ENCODE measurements around the gene RET.
A peak's percentile ranks its signal among the peaks of the same experiment; 100 is the strongest.

RET gene

DNA sequence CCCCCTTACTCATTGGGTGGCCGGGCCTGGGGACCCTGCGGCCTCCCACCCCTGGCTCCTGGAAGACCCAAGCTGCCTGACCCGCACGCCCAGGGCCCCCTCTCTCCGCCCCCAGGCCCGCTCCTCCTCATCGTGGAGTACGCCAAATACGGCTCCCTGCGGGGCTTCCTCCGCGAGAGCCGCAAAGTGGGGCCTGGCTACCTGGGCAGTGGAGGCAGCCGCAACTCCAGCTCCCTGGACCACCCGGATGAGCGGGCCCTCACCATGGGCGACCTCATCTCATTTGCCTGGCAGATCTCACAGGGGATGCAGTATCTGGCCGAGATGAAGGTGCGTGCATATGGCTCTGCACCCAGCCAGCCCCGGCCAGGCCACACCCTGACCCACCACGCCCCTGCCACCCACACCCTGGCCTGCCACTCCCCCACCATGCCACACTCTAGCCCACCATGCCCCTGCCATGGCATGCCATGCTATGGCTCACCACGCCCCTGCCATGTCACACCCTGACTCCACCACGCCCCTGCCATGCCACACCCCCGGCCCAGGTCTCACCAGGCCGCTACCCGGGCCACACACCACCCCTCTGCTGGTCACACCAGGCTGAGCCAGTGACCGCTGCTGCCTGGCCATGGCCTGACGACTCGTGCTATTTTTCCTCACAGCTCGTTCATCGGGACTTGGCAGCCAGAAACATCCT lies 42.7 kb downstream of the RET start:
- TF ChIP-seq, protein P1, sequence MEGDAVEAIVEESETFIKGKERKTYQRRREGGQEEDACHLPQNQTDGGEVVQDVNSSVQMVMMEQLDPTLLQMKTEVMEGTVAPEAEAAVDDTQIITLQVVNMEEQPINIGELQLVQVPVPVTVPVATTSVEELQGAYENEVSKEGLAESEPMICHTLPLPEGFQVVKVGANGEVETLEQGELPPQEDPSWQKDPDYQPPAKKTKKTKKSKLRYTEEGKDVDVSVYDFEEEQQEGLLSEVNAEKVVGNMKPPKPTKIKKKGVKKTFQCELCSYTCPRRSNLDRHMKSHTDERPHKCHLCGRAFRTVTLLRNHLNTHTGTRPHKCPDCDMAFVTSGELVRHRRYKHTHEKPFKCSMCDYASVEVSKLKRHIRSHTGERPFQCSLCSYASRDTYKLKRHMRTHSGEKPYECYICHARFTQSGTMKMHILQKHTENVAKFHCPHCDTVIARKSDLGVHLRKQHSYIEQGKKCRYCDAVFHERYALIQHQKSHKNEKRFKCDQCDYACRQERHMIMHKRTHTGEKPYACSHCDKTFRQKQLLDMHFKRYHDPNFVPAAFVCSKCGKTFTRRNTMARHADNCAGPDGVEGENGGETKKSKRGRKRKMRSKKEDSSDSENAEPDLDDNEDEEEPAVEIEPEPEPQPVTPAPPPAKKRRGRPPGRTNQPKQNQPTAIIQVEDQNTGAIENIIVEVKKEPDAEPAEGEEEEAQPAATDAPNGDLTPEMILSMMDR (IDR thresholded peaks at IDR 0.05; ENCODE audit: low read depth, low read length), result no peak
- DNase-seq (ENCODE audit: low read depth in 2 of 2), result no peak
- H3K4me3 ChIP-seq (replicated peaks in 1 of 2; ENCODE audit: low read depth in 2 of 2, low read length in 2 of 2), result no peak overlapping the region

DNA sequence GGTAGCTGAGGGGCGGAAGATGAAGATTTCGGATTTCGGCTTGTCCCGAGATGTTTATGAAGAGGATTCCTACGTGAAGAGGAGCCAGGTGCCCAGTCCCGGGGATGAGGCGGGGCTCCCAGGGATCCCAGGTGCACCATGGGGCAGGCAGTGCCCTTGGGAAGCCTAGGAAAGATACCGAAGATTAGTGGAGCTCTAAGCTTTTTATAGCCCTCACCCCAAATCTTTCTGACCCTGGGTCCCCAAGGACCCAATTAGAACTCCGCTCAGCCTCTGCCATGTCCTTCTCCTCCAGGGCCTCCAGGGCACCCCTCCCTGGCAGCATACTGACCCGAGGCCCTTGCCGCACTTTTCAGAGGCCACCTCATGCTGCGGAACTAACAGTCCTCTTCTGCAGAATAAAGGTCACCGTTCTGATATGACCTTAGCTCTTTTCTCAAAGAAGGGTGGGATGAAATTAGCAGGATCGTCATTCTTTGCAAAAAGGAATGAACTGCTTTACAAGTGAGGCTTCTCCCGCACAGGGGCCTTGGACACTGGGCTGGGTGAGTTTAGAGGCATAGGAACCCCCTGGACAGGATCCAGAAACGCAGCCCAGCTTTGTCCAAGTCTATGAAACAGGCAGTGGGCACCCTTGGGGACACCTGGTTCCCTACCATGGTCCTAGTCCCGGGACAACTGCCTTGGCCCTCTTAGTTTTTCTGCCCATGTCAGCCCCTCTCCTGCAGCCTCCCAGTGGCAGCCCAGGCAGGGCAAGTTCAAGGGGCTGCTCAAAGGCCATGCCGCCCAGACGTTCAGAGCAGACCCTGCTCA lies 43.5 kb downstream of the RET start:
- no peak for DNase-seq (ENCODE audit: low read depth in 2 of 2)
- TF ChIP-seq, protein P1 (IDR thresholded peaks at IDR 0.05; ENCODE audit: low read depth, low read length), result no peak
- H3K4me3 ChIP-seq (replicated peaks in 1 of 2; ENCODE audit: low read depth in 2 of 2, low read length in 2 of 2), result no peak overlapping the region

DNA sequence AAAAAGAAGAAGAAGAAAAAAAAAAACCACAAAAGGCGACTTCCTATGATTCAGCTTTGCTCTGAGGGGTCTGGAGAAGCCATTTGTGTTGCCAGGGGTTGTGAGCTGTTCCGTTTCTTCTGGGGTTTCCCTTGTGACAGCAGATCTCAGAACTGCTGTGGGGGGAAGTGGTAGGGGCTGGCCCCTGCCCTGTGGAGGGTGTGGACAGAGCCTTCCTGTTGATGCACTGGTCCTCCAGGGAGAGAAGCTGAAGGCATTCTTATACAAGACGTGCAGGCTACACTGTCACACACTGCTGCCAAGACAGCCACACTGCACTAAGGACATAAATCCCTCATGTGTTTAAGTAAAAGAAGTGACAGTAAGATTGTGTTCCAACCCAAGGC lies 44.1 kb downstream of the RET start:
- TF ChIP-seq, protein P1 (IDR thresholded peaks at IDR 0.05; ENCODE audit: low read depth, low read length), result no peak
- H3K4me3 ChIP-seq (replicated peaks in 1 of 2; ENCODE audit: low read depth in 2 of 2, low read length in 2 of 2), result no peak overlapping the region
- peak in 1 of 2 donors; percentile 22 for DNase-seq (ENCODE audit: low read depth in 2 of 2)

DNA sequence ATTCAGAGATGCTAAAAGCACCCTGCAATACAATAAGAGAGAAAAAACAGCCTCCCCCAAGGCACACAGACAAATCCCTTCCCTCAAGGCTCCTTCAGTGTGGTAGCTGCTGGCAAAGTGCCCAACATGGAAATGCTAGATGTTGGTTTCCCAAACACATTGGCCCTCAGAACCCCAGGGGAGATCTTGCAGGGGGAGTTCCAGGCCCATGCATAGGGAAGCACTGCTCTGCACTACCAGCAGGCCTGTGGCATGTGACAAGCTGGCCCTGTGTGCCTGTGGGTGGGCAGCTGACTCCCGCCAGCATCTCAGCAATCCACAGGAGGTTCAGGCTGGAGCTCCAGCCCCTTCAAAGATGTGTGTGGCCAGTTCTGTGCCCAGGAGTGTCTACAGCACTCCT lies 44.6 kb downstream of the RET start:
- H3K4me3 ChIP-seq (replicated peaks in 1 of 2; ENCODE audit: low read depth in 2 of 2, low read length in 2 of 2), result no peak overlapping the region
- DNase-seq (ENCODE audit: low read depth in 2 of 2), result peak; percentile 30 to 60
- TF ChIP-seq, protein P1 (IDR thresholded peaks at IDR 0.05; ENCODE audit: low read depth, low read length), result no peak

DNA sequence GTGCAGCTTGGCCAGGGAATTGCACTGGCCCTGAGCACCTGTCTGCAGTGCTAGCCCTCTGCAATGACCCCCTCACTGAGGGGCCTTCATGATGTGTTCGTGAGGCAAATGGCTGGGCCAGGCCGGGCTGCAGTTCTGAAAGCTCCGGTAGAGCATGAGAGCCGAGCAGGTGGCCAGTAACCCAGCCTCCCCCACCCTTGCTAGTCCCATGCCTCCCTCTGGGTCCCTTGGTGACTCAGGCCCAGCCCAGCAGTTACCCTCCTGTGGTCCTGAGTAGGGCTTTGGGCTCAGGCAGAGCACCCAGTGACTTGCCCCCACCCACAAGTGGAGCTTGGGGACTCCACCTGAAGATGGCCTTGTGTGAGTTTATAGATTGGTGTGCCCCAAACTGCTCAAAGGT lies 45.2 kb downstream of the RET start:
- H3K4me3 ChIP-seq (replicated peaks in 1 of 2; ENCODE audit: low read depth in 2 of 2, low read length in 2 of 2), result no peak overlapping the region
- TF ChIP-seq, protein P1 (IDR thresholded peaks at IDR 0.05; ENCODE audit: low read depth, low read length), result no peak
- DNase-seq (ENCODE audit: low read depth in 2 of 2), result no peak

DNA sequence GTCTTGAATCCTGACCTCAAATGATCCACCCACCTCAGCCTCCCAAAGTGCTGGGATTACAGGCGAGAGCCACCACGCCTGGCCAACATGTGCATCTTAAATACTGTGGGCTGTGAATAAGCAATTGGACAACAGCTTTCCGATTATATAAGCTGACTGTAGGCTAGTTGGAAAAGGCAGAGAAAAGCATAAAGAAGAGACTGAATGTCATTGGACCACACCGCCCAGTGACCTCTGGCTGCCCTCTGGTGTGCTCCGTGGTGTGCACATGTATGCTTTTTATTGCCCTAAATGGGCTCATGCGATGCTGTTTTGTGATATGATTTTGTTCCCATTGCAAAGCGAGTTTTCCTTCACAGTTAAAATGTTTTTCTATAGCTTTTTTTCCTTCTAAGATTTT lies 46.0 kb downstream of the RET start:
- DNase-seq (ENCODE audit: low read depth in 2 of 2), result no peak
- TF ChIP-seq, protein P1 (IDR thresholded peaks at IDR 0.05; ENCODE audit: low read depth, low read length), result no peak
- no peak overlapping the region for H3K4me3 ChIP-seq (replicated peaks in 1 of 2; ENCODE audit: low read depth in 2 of 2, low read length in 2 of 2)
